Activated gamma-delta T cell treated with Interleukin-2 at 50 U/mL for 16 hours (primary cell): ENCODE data around the gene RAB31.

Experiments
- DNase-seq: peaks from one replicate; pipeline ENCODE4 v3.0.0-alpha.2; 2020

The RAB31 gene

DNA sequence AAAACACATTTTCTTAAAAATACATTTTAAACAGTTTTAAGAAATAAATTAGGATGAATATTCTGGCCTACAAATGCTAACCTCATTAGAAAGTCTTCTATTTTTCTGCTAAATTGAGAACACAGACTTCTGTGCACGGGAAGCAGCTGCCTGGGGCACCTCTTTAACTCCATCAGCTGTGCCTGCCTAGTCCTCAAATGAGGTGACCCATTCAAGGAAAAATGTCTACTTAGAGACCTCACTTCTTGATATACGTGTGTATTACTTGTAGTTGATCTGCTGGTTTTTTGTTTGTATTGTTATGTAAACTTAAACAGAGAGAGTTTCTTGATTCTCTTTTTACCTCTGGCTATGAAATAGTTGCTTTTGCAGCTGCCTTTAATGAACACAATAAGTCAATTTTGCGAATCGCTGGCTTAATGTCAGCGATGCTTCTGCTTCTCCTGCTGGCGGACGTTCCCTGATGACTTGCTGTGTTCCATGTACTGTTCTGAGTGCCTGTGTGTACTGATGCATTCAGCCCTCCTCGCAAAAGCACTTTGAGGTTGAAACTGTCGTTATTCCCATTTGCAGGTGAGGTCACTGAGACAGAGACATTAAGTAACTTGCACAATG, 88.9 kb downstream of the RAB31 start:
- DNase-seq = no peak

DNA sequence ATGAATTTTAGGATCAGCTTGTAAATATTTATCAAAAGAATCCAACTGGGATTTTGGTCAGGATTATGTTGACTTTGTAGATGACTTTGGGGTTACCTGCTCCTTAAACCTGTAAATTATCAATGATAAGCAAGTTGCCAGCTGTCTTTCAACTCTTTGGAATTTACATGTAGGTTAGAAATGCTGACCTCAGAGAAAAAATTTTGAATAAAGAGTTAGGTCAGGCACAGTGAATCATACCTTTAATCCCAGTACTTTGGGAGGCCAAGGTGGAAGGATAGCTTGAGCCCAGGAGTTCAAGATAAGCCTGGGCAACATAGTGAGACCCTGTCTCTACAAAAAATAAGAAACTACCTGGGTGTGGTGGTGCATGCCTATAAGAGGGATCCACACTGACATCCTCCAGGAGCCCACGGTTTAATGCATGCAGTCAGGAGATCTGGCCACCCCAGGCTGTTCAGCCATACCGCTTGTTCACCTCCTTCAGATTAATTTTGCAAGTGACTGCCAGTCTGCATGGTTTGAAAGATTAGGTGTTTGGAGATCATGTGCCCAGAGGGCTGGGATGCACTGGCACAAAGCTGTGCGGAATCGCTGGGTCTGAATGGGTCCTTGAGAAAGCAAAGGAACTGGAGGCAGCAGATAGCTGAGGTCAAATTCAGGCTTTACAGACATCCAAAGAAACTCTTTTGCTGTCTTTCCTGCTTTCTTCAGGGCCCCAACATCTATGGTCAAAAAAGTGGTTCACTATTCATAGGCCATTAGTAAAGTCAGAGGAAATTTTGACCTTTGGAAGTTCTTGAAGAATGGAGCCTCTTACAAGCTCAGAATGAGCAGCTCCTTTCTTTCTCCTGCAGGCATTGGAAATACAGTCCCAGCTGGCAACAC, 94.3 kb downstream of the RAB31 start:
- no peak for DNase-seq

DNA sequence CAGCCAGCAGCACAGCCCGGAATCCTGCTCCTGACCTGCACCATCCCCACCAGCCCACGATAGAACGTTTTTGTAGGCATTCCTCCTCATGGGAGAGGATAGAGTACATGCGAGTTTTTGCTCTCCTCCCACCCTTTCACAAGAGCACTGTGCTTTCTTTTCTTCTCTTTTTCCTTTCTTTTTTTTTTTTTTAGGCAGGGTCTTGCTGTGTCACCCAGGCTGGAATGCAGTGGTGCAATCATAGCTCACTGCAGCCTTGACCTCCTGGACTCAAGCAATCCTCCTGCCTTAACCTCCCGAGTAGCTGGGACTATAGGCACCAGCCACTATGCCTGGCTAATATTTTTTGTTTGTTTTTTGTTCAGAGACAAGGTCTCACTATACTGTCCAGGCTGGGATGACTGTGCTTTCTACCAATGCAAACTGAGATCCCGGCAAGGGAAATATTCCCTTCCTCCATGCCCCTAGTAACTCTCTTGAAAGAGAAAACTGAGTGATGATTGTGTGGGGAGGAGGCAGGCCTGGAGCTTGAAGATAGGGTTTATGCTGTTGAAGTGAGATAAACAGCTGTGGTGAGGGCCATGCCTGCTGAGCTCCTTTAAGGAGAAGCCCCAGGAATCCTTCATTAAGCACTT, 95.1 kb downstream of the RAB31 start:
- no peak for DNase-seq

DNA sequence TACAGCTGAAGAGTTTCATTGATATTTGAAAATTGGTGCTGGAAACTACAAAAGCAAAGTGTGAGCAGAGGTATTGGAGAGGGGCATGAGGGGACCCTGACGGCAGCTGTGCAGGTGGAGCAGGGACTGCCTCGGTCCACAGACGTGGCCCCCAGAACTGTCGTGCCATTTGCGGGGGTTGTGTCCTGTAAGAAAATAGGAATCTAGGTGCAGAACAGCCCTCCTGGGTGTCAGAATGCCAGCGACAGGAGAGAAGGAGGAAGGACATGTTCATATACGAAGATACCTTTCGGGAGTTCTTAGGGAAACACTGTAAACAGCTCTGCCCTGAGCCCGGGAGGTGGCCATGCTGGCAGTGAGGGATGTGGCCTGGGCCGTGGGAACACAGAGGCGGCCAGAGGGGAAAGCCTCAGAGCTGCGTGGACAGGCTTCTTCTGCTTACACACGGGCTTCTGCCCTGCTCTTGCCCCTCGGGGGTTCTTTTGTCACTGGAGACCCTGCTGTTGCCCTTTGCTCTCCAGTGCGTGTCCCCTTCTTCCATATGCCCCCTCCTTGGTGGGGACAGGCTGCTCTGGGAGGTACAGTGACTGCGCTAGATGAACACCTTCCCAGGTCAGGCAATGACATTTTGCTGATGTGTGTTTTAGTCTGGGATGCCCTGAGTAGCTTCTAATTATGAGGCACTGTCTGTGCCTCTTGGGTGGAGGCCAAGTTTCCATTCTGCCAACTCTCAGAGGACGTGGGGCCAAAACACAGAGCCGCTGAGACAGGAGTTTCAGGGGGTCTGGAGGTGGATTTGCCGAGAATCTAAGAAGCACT, 95.8 kb downstream of the RAB31 start:
- no peak for DNase-seq

DNA sequence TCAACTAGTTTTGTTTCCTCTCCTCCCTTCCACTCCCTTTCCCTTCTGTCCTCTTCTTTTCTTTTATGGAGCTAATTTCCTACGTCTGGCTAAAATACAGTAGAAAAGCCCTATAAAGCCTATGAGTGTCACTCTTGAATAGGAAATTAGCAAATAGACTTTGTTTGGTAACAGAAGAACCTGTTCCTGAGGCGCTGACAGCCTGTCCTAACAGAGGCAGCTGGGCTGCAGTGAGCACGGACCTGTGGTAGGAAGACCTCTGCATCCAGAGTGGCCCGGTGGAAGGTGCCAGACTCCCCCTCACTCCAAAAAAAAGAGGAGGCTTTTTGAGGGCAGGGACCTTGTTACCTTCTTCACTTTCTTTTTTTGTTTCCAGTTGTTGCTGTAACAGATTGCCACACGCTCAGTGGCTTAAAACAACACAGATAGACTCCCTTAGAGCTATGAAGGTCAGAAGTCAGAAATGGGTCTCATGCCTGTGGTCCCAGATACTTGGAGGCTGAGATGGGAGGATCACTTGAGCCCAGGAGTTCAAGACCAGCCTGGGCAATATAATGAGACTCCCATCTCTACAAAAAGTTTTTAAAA, 96.5 kb downstream of the RAB31 start:
- DNase-seq = no peak

DNA sequence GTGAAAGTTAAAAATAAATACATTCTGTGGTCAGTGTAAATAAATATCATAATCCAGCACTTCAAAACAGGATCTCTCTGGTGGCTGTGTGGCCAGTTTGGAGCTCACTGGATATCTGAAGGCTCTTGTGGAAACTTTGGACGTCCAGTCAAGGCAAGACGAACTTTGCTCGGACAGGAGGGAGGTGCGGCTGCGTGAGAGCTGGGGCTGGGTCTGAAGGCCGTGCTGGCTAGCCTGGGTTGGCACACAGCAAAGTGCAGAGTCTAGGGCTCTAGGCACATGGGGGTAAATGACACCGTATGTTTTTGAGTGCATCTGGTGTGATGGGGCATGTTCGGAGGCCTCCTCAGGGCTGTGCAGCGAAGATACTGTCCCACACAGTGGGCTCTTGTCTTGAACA, 98.8 kb downstream of the RAB31 start:
- no peak for DNase-seq

DNA sequence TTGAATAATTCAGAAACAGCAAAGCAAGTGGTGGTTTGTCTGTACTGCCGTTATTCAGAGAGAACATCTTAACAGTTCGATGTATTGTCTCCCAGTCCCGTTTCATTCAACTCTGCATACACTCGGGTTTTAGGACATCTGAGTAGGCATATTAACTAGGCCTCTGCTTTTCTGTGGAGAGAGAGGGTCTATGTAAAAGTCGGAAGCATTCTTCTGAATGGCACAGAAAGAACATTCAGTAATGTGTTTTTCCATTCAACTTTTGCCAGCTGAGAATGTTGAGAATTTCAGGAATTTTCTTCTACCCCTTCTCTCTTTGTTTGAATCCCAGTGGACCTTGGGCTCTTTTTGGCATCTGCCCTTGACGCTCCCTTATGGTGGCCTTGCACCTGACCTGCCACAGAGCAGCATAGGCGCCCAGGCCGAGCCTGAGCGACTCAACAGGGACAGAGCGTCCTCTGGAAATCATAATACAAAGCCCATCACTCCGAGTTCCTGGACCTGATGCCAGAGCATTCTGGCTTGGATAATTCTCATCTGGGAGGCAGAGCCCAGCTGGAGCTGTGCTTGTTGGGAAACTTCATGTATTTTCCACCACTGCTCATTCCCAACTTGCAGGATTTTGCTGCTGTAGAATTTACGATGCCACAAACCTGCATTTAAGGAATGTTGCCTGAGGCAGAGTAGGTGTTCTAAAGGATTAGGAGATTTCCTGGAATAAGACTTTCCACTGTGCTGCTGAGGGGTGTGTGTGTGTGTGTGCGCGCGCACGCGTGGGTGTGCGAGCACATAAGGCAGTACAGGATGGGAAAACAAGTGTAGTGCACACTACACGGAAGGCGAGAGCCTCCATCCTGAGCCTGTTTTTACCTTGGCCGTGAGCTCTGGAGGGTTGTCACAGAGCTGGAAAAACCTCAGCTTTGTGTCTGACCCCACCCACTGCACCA, 100.5 kb downstream of the RAB31 start:
- DNase-seq = no peak

DNA sequence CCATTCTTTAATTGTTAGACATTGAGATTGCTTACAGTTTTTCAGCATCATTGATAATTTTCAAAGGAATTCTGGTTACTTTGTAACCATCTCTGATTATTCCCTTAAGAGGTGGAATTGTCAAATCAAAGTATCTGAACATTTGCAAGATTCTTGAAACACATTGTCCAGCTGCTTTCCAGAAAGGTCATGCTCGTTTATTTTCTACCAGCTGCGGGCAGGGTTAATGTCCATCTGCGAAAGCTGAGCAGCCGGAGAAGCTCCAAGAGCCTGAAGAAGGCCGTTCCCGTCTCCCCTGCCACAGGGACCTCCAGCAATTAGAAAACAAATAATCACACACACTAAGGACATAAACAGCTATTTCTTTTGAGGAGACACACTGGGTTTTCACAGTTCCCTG, 101.6 kb downstream of the RAB31 start:
- DNase-seq = no peak

DNA sequence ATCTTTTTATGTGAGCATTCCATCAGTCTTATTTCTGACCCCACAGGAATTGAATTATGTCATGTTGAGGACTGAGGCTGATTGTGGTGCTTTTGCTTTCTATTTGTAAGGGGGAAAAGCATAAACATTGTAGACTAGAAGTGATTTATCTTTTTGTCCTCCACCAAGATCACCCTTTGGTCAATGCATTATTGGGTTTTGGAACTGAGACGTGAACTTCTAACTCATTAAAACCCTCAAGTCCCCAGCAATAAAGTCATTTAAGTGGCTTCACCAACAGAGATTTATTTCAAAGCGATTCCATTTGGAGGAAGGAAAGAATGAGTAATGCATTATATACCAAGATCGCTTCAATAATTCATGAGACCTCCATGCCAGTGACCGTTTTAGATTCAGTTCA, 102.2 kb downstream of the RAB31 start:
- no peak for DNase-seq

DNA sequence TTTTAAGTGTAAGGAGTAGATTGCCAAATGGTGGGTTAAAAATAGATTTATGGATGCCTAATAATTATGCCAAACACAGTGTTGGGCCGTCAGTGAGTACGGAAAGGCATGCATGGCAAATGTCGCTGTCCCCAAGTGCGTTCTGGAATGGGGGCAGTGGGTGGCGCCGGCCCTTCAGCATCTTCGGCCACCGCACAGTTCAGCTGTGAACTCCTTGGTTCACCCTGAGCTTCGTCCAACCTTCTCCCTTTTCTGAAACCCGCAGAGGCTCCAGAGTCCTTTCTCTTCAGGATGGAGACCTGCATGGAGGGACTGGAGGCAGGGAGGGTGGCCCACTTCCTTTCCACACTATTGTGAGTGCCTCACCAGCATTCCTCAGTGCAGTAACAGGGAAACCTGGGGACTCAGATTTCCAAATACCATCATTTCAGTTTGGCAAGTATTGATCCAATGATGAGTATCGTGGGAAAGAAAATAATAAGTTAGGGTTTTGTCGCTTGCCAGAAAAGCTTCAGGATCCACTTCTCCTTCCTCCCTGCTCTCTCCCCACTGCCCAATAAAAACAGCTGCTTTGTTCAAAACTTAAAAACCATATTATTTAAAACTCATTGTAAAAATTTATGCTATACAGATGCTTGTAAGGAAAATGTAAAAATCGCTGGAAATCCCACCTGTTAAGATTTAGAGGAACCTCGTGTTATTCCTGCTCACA, 103.0 kb downstream of the RAB31 start:
- no peak for DNase-seq

DNA sequence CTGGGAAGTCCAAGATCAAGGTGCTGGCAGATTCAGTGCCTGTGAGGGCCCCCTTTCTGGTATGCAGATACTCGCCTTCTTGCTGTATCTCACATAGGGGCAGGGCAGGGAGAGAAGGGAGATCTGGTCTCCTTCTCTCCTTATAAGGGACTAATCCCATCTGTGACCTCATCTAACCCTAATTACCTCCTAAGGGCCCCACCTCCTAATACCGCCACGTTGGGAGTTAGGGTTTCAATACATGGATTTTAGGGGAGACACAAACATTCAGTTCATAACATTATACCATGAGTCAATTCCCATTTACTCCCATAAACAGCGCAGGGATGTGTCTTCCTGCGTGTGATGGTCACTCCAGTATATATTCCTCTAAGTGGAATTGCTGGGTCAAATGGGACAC, 103.9 kb downstream of the RAB31 start:
- no peak for DNase-seq

DNA sequence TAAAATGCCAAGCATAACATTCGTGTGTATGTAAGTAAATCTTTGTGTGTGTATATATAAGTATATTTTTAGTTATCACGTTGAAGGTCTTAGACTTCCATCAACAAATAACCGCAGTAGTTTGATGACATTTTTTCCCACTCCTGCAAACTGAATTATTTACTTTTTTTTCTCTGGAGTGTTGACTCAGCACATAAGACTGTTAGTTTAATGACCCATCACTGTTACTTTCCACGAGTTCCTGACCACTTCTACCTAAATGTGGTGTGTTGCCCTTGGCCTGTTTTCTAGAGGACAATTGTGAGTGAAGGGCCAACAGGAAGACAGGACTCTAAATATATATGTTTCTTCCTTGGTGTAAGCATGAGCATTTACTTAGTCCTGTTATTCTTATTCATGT, 106.3 kb downstream of the RAB31 start:
- DNase-seq = no peak

DNA sequence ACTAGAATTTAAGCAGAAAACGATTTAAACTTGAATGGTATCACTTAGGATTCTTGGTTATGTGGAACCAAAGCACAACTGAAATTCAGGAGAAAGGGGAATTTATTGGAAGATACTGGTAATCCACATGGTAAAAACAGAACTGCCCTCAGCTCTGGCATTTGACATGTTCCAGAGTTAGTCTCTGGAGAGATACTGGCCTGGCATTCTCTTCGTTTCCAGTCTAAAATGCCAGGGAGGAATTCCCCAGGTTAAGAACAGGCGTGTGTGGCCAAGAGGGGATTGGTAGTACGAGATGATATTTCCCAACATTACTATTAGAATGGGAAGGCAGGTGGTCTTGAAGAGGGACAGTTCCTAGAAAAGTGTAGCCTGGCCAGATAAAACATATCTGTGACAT, 109.2 kb downstream of the RAB31 start:
- no peak for DNase-seq

DNA sequence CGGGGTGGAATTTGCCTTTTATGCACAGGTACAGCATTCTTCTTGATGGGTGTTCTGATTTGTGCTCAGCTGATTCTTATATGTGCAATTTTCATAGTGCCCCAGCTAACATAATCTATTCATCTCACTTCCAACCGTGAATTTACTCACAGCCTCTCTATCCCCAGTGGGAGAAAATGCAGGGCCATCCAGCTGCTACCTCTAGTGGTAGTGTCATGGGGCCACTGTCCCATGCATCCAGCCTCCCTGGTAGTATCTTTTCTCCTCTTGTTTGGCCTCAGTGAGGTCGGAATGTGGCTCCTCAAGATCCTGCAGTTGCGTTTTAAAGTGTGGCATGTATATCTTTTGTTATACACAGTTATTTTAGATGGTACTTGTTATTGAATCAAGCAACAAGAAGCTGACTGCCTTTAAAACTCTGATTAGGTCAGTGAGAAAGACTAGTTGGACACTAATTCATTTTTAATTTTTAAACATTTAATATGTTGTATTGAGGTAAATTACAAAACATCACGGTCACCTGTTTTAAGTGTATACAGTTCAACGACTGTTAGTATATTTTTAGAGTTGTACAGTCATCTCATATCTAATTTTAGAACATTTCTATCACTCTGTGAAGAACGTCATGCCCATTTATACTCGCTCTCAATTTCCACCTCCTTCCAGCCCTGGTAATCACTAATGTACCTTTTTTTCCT, 109.8 kb downstream of the RAB31 start:
- DNase-seq = no peak

DNA sequence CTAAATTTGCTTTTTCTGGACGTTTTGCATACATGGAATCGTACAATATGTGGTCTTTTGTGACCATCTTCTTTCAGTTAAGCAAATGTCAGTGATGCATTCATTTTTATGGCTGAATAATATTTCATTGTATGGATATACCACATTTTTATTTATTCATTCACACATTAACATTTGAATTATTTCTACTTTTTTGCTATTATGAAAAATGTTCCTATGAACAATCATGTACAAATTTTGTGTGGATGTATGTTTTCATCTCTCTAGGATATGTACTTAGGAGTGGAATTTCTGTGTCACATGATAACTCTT, 110.3 kb downstream of the RAB31 start:
- no peak for DNase-seq

DNA sequence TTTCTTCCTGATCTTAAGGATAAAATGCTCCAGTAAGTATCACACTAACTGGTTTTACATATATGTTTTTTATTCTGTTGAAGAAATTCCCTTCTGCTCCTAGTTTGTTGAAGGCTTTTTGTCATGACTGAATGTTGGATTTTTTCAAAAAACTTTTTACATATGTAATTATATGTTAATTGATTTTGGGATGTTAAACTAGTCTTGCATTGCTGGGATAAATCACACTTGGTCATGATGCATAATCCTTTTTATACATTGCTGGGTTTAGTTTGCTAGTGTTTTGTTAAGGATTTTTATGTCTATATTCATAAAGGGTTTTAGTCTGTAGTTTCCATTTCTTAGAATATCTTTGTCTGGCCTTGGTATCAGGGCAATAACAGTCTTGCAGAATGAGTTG, 112.0 kb downstream of the RAB31 start:
- DNase-seq = no peak

DNA sequence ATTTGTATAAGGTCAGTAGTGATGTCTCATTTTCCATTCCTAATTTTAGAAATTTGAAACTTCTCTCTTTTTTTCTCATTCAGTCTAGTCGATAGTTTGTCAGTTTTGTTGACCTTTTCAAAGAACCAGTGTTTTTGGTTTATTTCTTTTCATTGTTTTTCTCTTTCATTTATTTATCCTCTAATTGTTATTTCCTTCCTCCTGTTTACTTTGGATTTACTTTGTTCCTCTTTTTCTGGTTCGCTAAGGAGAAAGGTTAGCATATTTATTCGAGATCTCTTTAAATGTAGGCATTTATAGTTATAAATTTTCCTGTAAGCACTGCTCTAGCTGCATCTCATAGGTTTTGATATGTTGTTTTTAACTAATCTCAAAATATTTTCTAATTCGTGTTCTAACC, 112.6 kb downstream of the RAB31 start:
- DNase-seq = no peak

DNA sequence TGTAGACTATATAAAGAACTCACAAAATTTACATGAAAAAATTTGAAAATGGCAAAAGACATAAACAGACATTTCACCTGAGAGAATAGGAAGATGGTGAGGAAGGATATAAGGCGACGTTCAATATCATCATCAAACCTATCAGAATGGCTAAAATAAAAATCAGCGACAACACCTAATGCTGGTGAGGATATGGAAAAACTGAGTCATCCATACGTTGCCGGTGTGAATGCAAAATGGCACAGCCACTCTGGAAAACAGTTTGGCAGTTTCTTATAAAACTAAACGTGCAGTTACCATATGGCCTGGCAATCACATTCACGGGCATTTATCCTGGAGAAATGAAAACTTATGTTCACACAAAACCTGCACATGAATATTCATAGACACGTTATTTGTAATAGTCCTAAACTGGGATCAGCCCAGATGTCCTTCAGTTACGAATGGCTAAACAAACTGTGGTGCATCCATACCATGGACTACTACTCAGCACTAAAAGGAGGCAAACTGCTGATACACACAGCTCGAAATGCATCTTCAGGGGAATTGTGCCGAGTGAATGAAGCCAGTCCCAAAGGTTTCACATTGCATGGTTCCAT, 114.6 kb downstream of the RAB31 start:
- no peak for DNase-seq

DNA sequence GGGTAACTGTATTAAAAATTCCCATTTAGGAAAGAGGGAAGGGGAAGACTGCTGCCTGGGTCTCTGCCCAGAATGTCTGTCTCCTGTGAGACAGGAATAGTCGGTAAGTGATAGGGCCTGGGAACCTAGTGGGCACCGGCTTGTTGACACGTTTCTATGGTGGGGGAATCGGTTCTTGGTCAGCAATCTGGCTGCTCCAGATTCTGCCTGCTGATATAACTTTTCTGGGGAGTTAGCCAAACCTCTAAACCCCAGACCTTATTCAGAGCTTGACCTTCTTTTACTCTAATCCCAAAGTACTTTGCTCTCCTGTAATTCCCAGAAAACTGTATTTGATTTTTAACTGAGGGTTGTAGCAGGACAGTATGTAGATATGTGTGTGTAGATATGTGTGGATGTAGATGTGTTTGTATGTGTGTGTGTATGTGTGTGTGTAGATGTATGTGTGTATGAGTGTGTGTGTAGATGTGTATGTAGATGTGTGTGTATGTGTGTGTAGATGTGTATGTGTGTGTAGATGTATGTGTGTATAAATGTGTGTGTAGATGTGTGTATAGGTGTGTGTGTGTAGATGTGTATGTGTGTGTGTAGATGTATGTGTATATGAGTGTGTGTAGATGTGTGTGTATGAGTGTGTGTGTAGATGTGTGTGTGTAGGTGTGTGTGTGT, 115.8 kb downstream of the RAB31 start:
- no peak for DNase-seq

DNA sequence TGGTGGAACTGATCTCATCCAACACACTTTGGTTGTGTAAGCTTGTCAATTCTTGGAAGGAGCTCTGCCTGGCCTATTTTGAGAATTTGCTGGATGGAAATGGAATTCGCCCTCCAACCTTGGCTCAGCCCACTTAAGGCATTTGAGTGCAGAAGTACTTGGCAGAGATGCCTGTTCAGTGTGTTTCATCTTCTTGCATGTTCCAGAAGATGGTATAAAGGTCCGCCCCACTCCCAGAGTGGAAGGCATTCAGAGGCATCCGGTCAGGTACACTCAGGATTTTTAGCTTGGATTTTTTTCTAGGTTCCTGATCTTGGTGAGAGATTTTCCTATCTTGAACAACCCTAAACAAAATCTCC, 116.4 kb downstream of the RAB31 start:
- no peak for DNase-seq
